ACHN (cell line): Measurements from ENCODE around the gene MCUB.
"Not testable (repeated sequence)": the region's sequence is repeated elsewhere in the genome, so short reads cannot be mapped to it uniquely, and the experiment has no call there.

Source experiments
- DNase-seq: peaks from one replicate; pipeline ENCODE4 v3.0.0-alpha.2; 2015
- in situ Hi-C: cut with HindIII; loops from 2 replicates; pipeline ENCODE4 v1.10.0; 2017; ENCODE audit warnings: low sequenced_read_pairs, low pct_ligation_motif_present, low pct_unique_long_range_greater_than_20kb

MCUB gene

GRCh38 chr4:109665783-109666485 lies 105.9 kb downstream of the MCUB start:
- DNase-seq, result no peak
- in situ Hi-C loops, result no loop called here

- no peak for DNase-seq
- in situ Hi-C loops, result no loop called here
Measured at GRCh38 chr4:109671350-109671749, 111.3 kb downstream of the MCUB start.

GRCh38 chr4:109672169-109672930 lies 112.3 kb downstream of the MCUB start:
- no peak for DNase-seq
- in situ Hi-C loops, result no loop called here

GRCh38 chr4:109673303-109673702 lies 113.3 kb downstream of the MCUB start:
- DNase-seq, result no peak
- in situ Hi-C loops, result no loop called here

- in situ Hi-C loops, result no loop called here
Measured at GRCh38 chr4:109675181-109675580, 115.1 kb downstream of the MCUB start.

GRCh38 chr4:109675843-109676242 lies 115.8 kb downstream of the MCUB start:
- in situ Hi-C loops, result no loop called here
- DNase-seq, result no peak

More at GRCh38 chr4:109675181-109675580, 115.1 kb downstream of the MCUB start:
- no peak for DNase-seq

GRCh38 chr4:109676886-109677285 lies 116.8 kb downstream of the MCUB start:
- no peak for DNase-seq
- in situ Hi-C loops, result no loop called here

- DNase-seq, in situ Hi-C loops: not testable (repeated sequence)
Measured at GRCh38 chr4:109678472-109678871, 118.4 kb downstream of the MCUB start.

- in situ Hi-C loops, result not testable (repeated sequence)
Measured at GRCh38 chr4:109678925-109679324, 118.9 kb downstream of the MCUB start.

GRCh38 chr4:109682875-109683274 lies 122.8 kb downstream of the MCUB start:
- no peak for DNase-seq
- in situ Hi-C loops, result no loop called here

More at GRCh38 chr4:109678925-109679324, 118.9 kb downstream of the MCUB start:
- DNase-seq, result not testable (repeated sequence)

GRCh38 chr4:109683621-109684253 lies 123.7 kb downstream of the MCUB start:
- in situ Hi-C loops, result no loop called here
- no peak for DNase-seq

GRCh38 chr4:109684727-109685126 lies 124.7 kb downstream of the MCUB start:
- DNase-seq, result no peak
- in situ Hi-C loops, result no loop called here

GRCh38 chr4:109690690-109691410 lies 130.8 kb downstream of the MCUB start:
- DNase-seq, result no peak
- in situ Hi-C loops, result no loop called here

- in situ Hi-C loops, result no loop called here
Measured at GRCh38 chr4:109691411-109691920, 131.4 kb downstream of the MCUB start.

GRCh38 chr4:109698656-109699055 lies 138.6 kb downstream of the MCUB start:
- no peak for DNase-seq
- in situ Hi-C loops, result no loop called here

More at GRCh38 chr4:109691411-109691920, 131.4 kb downstream of the MCUB start:
- no peak for DNase-seq

GRCh38 chr4:109699553-109700225 lies 139.6 kb downstream of the MCUB start:
- no peak for DNase-seq
- in situ Hi-C loops, result no loop called here

GRCh38 chr4:109701566-109702410 lies 141.7 kb downstream of the MCUB start:
- in situ Hi-C loops, result no loop called here
- DNase-seq, result peak; percentile 1
